Lower lobe of right lung (tissue), 2 donors: ENCODE measurements around the gene SENP1. TPM values are rescaled to one million over a fixed set of nuclear protein-coding genes. Genes with fewer than 3 reads are reported as not detected.

Experiments
- ATAC-seq, 2 donors: fragments of 200-7000 bp; cut with Tn5 transposase; one replicate each; pipeline ENCODE4 v1.9.1; 2020 to 2022; ENCODE audit warnings: mild to moderate bottlenecking in 2 of 2, moderate library complexity in 2 of 2
- DNase-seq: peaks from one replicate; pipeline ENCODE4 v3.0.0-alpha.2; 2020
- H3K27ac ChIP-seq: fragments of 200-600 bp; one replicate; pipeline ENCODE4 v1.8.0; 2022
- H3K27me3 ChIP-seq: fragments of 200-600 bp; one replicate; pipeline ENCODE4 v1.8.0; 2022; ENCODE audit warnings: low read depth
- H3K36me3 ChIP-seq: fragments of 200-600 bp; one replicate; pipeline ENCODE4 v1.8.0; 2022; ENCODE audit warnings: mild to moderate bottlenecking
- H3K4me1 ChIP-seq: fragments of 200-600 bp; one replicate; pipeline ENCODE4 v1.8.0; 2022
- H3K4me3 ChIP-seq: fragments of 200-600 bp; one replicate; pipeline ENCODE4 v1.8.0; 2022; ENCODE audit warnings: mild to moderate bottlenecking
- H3K9me3 ChIP-seq: fragments of 200-600 bp; one replicate; pipeline ENCODE4 v1.8.0; 2022
- intact Hi-C: fragments of 100-400 bp; cut with DNase I; formaldehyde crosslinking; loops from one replicate; pipeline ENCODE4 v1.11.0; 2022
- total RNA-seq: library from RNA; stranded (reverse); fragmentation: NEBNext Ultra II Directional; extraction: Animal tissue kit (Norgen Biotek cat#: 25700); gene quantifications from one replicate; pipeline ENCODE4 v1.2.1, GENCODE V29; 2021
- TF ChIP-seq, protein P1 (sequence below): fragments of 200-600 bp; IDR thresholded peaks from one replicate; pipeline ENCODE4 v1.8.0; 2022; ENCODE audit warnings: antibody characterized with exemption, mild to moderate bottlenecking
- donor health status: DM: no; HTN: yes; CAD: no; lungs with severe emphysema.

The SENP1 gene
- total RNA-seq, 1 donor from 2014 or later = 17.2 TPM

DNA sequence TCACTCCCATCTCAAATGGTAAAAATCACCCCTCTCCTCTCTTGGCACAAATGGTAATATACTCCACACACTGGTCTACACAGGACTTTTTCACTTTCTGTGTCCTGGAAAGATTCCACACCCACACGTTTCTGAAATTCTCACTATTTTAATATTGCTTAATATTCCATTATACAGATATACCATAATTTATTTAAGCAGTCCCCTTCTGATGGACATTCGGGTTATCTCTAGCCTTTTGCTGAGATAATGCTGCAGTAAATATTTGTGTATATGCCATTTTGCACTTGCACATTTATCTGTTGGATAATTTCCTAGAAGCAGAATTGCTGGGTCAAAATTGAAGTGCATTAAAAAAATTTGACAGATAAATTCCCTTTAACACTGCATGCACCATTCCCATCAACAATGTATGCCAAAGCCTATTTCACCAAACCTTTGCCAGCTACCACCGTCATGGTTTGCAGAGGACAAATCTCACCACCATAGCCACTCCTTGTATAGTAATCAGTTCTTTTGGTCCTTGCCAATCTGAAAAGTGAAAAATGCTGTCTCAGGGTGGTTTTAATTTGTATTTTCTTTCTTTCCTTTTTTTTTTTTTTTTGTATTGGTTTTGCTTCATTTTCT lies 86.1 kb downstream of the SENP1 start:
- no peak for ATAC-seq
- DNase-seq = no peak
- Histone ChIP-seq H3K27ac (no peak overlapping the region), H3K36me3 (no peaks in the 10 kb centered on the region), H3K9me3 (no peaks in the 10 kb centered on the region), H3K4me1 (no peaks in the 10 kb centered on the region), H3K4me3 (no peak overlapping the region), H3K27me3 (peaks cover 10% of the 10 kb centered on the region)
- TF ChIP-seq, protein P1, sequence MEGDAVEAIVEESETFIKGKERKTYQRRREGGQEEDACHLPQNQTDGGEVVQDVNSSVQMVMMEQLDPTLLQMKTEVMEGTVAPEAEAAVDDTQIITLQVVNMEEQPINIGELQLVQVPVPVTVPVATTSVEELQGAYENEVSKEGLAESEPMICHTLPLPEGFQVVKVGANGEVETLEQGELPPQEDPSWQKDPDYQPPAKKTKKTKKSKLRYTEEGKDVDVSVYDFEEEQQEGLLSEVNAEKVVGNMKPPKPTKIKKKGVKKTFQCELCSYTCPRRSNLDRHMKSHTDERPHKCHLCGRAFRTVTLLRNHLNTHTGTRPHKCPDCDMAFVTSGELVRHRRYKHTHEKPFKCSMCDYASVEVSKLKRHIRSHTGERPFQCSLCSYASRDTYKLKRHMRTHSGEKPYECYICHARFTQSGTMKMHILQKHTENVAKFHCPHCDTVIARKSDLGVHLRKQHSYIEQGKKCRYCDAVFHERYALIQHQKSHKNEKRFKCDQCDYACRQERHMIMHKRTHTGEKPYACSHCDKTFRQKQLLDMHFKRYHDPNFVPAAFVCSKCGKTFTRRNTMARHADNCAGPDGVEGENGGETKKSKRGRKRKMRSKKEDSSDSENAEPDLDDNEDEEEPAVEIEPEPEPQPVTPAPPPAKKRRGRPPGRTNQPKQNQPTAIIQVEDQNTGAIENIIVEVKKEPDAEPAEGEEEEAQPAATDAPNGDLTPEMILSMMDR = no peak
- intact Hi-C loops = no loop called here

DNA sequence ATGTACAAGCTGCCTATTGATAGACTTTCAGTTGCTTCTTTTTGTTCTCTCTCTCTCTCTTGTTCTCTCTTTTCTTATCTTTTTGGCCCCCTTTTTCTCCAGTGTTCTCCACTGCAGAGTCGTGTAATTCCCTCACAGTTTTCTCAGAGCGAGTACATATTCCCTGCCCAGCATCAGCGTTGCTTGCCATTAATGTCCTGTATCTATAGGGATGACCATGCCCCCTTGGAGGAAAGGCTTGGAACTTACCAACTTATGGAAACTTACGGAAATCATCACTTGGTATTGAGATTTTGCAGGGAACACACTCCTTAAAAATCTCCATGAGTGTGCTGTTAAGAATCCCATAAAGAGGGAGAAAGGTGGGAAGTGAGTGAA lies 87.3 kb downstream of the SENP1 start:
- H3K4me3 ChIP-seq = no peak overlapping the region
- H3K27ac ChIP-seq = no peak overlapping the region
- TF ChIP-seq, protein P1 = no peak
- intact Hi-C loops = no loop called here
- peaks cover 10% of the 10 kb centered on the region for H3K27me3 ChIP-seq
- H3K4me1 ChIP-seq = no peaks in the 10 kb centered on the region
- no peak for ATAC-seq
- no peak for DNase-seq
- no peaks in the 10 kb centered on the region for H3K9me3 ChIP-seq
- no peaks in the 10 kb centered on the region for H3K36me3 ChIP-seq

DNA sequence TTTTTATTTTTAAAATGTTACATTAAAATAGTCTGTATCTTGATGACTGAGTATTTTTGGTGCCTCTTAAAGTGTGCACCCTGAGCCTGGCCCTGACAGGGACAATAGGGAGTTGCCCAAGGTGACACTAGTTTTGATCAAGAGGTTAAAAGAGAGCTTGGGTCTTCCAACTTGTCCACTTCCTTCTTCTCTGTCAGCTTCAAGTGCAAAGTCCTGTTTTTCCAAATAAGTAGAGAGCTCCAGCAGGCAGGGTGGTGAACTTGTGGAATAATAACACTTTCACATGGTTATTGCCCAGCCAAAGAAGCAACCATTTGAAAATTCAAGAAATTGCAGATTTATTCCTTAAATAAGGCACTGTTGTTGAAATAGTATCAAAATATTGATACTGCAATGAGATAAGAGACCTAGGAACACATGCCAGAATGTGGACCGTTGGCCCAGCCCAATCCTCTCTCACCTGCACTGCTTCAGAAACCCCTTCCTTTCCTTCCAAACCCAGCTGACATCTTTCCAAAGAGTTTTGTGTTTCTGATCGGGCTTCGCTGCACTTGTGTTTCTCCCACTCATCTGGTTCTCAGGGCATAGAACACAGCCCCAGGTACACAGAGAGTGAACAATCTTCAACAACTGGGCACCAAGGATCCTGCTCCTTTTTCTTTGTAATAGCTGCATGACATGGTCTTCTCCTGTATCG lies 87.8 kb downstream of the SENP1 start:
- ATAC-seq (no peak), DNase-seq (no peak)
- Histone ChIP-seq H3K27ac (no peak overlapping the region), H3K4me3 (no peak overlapping the region), H3K36me3 (no peaks in the 10 kb centered on the region), H3K9me3 (no peaks in the 10 kb centered on the region), H3K4me1 (no peaks in the 10 kb centered on the region), H3K27me3 (peaks cover 10% of the 10 kb centered on the region)
- TF ChIP-seq, protein P1 = no peak
- intact Hi-C loops = no loop called here

DNA sequence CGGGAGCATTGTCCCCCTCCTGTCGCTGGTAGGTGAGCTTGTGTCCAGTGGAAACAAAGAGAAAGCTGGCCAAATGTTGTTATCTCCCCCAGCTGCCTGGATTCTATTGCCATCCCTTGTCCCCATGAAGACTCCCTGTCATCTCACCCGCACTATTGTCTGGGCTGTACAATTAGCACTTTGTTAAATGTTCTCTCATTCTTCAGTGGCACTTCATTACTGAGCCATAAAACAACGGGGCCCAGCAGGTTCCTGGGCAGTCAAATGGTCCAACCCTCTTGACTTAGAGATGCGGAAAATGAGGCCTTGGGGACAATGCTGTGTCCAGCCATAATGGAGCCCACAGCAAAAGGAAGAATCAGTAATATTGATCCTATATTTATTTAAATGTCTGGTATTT lies 88.4 kb downstream of the SENP1 start:
- H3K4me3 ChIP-seq = no peak overlapping the region
- no peak for DNase-seq
- intact Hi-C loops = no loop called here
- no peak overlapping the region for H3K27ac ChIP-seq
- ATAC-seq = no peak
- H3K4me1 ChIP-seq = no peaks in the 10 kb centered on the region
- TF ChIP-seq, protein P1 = no peak
- H3K36me3 ChIP-seq = no peaks in the 10 kb centered on the region
- peaks cover 10% of the 10 kb centered on the region for H3K27me3 ChIP-seq
- H3K9me3 ChIP-seq = no peaks in the 10 kb centered on the region

DNA sequence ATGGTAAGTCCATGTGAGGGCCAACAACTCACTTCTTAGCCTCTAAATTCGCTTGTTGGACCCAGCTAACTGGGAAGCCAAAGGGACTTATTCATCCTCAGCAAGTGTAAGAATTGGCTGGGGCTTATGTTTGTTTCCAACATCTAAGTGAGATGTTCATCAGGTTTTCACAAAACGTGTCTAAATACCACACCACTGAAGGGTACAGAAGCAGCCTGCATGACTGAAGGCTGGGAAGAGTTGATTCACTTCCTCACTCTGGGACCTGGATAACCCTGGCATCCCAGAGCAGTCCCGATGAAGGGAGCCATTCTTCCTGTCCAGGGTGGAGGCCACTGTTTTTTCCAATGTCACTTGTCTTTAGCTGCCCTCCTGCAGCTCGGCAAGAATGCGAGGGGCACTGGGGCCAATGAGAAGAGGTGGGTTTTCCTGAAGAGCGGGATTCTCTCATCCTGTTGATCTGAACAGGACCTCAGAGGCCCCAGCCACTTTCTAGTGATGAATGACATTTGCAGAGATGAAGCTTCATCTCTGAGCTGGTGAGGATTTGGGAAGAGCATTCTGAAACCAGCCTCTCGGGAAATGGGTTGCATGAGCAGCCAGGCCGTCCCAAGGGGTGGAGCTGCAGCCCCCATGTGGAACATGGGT lies 89.4 kb downstream of the SENP1 start:
- no peak for ATAC-seq
- intact Hi-C loops = no loop called here
- H3K9me3 ChIP-seq = no peaks in the 10 kb centered on the region
- H3K4me1 ChIP-seq = no peaks in the 10 kb centered on the region
- no peak overlapping the region for H3K4me3 ChIP-seq
- TF ChIP-seq, protein P1 = no peak
- H3K36me3 ChIP-seq = no peaks in the 10 kb centered on the region
- H3K27me3 ChIP-seq = peaks cover 10% of the 10 kb centered on the region
- no peak for DNase-seq
- no peak overlapping the region for H3K27ac ChIP-seq
